WI38 (cell line): ENCODE results near the gene HOXC6.
A peak's percentile ranks its signal among the peaks of the same experiment; 100 is the strongest.

Source experiments
- H3K4me3 ChIP-seq: 2 replicates; pipeline ENCODE4 v1.5.1; 2011; ENCODE audit warnings: low read depth, mild to moderate bottlenecking, control low read depth, low read length
- TF ChIP-seq, protein P1 (sequence below): IDR thresholded peaks from 2 replicates; pipeline ENCODE4 v1.5.1; 2012; ENCODE audit warnings: low read depth, mild to moderate bottlenecking, control low read depth, low read length

Gene HOXC6

DNA sequence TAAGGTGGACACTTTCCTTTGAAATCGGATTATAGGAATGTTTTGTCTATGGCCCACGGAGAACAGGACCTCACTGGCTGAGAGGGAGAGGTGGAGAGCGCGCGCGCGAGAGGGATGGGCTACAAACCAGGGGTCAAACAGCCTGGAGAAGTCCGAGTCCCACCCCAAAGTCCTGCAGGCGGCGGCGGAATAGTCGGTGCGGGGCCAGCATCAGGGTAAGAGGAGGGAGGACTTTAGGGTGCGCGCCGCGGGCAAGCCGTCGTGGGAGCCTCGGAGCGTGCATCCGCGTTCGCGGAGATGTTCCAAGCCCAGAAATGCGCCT is 22.7 kb upstream of the HOXC6 start:
- H3K4me3 ChIP-seq, result no peak overlapping the region
- TF ChIP-seq, protein P1, sequence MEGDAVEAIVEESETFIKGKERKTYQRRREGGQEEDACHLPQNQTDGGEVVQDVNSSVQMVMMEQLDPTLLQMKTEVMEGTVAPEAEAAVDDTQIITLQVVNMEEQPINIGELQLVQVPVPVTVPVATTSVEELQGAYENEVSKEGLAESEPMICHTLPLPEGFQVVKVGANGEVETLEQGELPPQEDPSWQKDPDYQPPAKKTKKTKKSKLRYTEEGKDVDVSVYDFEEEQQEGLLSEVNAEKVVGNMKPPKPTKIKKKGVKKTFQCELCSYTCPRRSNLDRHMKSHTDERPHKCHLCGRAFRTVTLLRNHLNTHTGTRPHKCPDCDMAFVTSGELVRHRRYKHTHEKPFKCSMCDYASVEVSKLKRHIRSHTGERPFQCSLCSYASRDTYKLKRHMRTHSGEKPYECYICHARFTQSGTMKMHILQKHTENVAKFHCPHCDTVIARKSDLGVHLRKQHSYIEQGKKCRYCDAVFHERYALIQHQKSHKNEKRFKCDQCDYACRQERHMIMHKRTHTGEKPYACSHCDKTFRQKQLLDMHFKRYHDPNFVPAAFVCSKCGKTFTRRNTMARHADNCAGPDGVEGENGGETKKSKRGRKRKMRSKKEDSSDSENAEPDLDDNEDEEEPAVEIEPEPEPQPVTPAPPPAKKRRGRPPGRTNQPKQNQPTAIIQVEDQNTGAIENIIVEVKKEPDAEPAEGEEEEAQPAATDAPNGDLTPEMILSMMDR, result no peak

DNA sequence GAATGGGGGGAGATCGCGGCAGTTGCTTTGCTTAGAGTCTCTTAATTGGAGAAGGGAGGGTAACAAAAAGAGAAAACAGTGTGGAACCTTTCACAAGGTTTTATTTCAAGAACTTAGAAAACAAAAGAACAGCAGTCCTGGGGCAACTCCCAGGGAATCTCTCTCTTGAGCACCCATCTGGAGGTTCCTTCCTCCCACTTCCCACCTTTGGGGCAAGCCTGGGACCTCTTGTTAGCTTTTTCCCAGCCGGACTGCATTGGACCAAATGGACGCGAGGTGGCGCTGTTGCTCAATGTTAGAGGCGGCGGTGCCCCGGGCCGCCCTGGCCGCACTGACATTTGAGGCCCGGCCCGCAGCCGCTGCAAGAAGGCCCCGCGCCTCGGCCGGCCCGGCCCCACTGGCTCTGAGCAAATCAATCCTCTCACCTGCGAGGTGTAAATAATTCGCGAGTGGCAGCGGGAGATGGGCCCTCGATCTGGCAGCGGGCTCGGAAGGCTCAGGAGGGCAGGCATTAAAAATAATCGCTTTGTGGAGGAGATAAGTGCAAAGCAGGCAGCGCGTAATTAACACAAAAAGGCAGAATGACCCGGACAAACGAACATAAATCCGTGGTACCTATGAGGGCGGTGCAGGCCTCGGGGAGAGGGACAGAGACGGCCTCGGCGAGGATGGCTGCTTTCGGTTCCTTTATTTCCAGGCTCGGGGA is 22.2 kb upstream of the HOXC6 start:
- no peak overlapping the region for H3K4me3 ChIP-seq
- TF ChIP-seq, protein P1, result peak; percentile 66

DNA sequence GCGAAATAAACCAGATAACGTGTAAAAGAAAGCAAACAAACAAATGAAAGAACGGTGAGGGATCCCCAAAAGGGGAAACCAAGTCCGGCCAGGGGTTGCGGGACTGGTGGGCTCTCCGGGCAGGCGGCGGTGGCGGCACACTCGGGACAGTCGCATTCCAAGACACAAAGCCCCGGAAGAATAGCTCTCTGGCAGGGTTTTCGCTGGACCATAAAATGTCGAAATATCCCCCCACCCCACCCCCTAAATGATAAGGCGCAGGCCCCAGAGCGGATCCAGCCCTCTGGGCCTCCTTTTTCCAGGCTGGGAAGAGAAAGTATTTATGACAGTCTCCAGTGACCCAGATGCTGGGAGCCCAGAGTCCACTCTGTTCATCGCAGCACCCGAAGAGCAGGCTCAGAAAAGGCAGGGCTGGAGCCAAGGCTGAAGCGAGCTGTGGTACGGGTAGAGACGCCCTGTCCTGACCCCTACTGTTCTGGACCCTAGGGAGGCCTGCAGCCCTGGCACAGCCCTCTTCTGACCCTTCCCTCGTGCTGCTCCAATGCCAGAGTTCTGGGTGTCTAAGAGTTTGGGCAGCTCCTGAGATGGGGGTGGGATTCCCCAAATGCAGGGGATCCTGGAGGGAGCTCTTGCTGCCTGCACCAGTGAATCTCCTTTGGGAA is 21.6 kb upstream of the HOXC6 start:
- no peak overlapping the region for H3K4me3 ChIP-seq
- TF ChIP-seq, protein P1, result no peak

DNA sequence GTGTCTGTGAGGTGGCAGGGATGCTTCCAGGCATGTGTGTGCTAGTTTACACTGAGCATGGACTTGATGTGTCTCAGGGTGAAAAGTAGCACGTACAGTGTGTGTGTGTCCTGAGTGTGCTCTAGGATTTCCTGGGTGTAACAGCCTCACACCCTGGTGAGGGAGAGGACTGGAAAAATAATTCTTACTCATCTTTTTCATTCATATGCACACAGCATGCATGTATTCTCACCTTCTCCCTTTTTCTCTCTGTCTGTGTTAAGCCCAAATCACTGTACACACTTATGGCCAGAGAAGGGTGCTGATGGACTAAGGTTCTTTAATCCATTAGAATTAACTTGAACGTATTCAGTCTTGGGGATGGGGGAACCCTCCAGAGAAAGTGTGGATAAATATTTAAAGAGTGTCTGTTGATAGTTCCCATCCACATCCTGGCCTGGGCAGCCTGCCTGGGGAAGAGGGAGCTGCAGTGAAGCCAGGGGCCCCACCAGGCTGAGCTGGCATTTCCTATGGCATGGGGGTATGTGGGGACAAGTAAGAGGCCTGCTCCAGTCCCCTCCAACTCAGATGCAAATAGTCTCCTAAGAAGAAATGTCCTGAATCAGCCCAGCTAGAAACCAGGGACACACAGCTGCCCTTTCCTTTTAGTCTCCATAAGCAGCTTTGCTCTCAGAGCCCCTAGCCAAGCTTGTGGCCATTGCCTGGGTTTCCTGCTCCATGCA is 20.5 kb upstream of the HOXC6 start:
- TF ChIP-seq, protein P1, result no peak
- no peak overlapping the region for H3K4me3 ChIP-seq

DNA sequence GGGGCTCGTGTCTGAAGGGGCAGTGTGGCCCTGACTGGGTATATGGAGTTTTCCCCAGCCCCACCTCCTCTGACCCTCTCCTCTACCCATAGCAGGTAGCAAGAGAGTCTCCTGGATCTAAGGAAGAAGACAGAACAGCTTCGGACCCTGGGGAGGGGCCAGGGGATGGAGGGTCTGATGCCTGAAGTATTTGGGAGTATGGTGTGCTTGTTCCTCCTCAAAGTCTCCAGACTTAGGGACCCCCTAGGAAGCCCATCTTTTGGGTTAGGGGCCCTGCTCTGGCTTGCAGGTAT is 20.0 kb upstream of the HOXC6 start:
- H3K4me3 ChIP-seq, result no peak overlapping the region
- TF ChIP-seq, protein P1, result no peak

DNA sequence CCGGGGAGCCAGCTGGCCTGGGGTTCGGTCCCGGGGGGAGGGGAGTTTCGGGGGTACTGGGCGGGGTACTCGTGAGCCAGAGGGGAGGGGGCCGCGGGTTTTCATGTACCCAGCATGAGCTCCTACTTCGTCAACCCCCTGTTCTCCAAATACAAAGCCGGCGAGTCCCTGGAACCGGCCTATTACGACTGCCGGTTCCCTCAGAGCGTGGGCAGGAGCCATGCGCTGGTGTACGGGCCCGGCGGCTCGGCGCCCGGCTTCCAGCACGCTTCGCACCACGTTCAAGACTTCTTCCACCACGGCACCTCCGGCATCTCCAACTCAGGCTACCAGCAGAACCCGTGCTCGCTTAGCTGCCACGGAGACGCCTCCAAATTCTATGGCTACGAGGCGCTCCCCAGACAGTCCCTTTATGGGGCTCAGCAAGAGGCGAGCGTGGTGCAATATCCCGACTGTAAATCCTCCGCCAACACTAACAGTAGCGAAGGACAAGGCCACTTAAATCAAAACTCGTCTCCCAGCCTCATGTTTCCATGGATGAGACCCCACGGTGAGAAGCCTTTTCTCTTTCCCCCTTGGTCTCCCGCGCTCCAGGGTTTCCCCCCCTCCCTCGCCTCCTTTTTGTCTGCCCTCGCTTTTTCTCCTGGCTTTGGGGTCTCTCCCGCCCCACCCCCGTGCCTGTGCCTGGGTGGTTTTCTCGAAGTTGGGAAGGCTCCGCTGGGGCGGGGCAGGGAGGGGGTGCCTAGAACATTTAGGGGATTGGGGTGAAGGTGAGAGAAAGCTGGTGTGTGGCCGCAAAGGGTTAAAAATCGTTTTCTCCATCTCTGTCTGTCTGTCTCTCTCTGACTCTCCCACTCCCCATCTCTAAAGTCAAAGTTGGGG is 18.8 kb upstream of the HOXC6 start:
- H3K4me3 ChIP-seq, result no peak overlapping the region
- TF ChIP-seq, protein P1, result no peak
